ENCODE data around the gene LTN1.

The LTN1 gene

GRCh38 chr21:28927130-28927529 is 65.5 kb downstream of the LTN1 start:
- no peak for DNase-seq

- DNase-seq = no peak
Measured at GRCh38 chr21:28923439-28923975, 69.2 kb downstream of the LTN1 start.

GRCh38 chr21:28922368-28922767 is 70.3 kb downstream of the LTN1 start:
- DNase-seq = no peak

GRCh38 chr21:28916150-28916893 is 76.4 kb downstream of the LTN1 start:
- no peak for DNase-seq

GRCh38 chr21:28913071-28913470 is 79.6 kb downstream of the LTN1 start:
- DNase-seq = no peak

GRCh38 chr21:28910280-28910887 is 82.3 kb downstream of the LTN1 start:
- DNase-seq = no peak

GRCh38 chr21:28908351-28908750 is 84.3 kb downstream of the LTN1 start:
- no peak for DNase-seq

GRCh38 chr21:28906841-28907240 is 85.8 kb downstream of the LTN1 start:
- DNase-seq = no peak

- no peak for DNase-seq
Measured at GRCh38 chr21:28906236-28906635, 86.4 kb downstream of the LTN1 start.

GRCh38 chr21:28904961-28905435 is 87.7 kb downstream of the LTN1 start:
- no peak for DNase-seq

GRCh38 chr21:28903448-28903847 is 89.2 kb downstream of the LTN1 start:
- DNase-seq = no peak

GRCh38 chr21:28900481-28900880 is 92.2 kb downstream of the LTN1 start:
- DNase-seq = no peak

GRCh38 chr21:28899744-28900143 is 92.9 kb downstream of the LTN1 start:
- DNase-seq = no peak

GRCh38 chr21:28899220-28899619 is 93.5 kb downstream of the LTN1 start:
- no peak for DNase-seq

GRCh38 chr21:28893687-28894086 is 99.0 kb downstream of the LTN1 start:
- DNase-seq = no peak

GRCh38 chr21:28892199-28893111 is 100.2 kb downstream of the LTN1 start:
- DNase-seq = no peak

- no peak for DNase-seq
Measured at GRCh38 chr21:28885853-28886177, 106.9 kb downstream of the LTN1 start.

- DNase-seq = peak; percentile 97
Measured at GRCh38 chr21:28884976-28885852, 107.5 kb downstream of the LTN1 start.

- peak; percentile 53 for DNase-seq
Measured at GRCh38 chr21:28884481-28884880, 108.2 kb downstream of the LTN1 start.

- DNase-seq = no peak
Measured at GRCh38 chr21:28883931-28884330, 108.7 kb downstream of the LTN1 start.

- DNase-seq = no peak
Measured at GRCh38 chr21:28882345-28882744, 110.3 kb downstream of the LTN1 start.

Data from NCI-H1694 treated with DMSO at 0.1 percent for 48 hours (cell line).